IMR-90 (cell line): Measurements from ENCODE around the gene HELZ.

Experiments
- CTCF ChIP-seq: conservative IDR thresholded peaks from 2 replicates; pipeline ENCODE4 v1.5.1; 2012; ENCODE audit warnings: mild to moderate bottlenecking, low read depth, low read length, improper control_type of control experiment
- FOS ChIP-seq: fragments of 150-350 bp; IDR thresholded peaks from 2 replicates; pipeline ENCODE4 v1.6.1; 2016; ENCODE audit warnings: low read depth, low read length
- POLR2A ChIP-seq: IDR thresholded peaks from 2 replicates; pipeline ENCODE4 v1.6.1; 2012; ENCODE audit warnings: mild to moderate bottlenecking, low read depth, low read length
- RFX5 ChIP-seq: IDR thresholded peaks from 2 replicates; pipeline ENCODE4 v1.8.0; 2012; ENCODE audit warnings: low read depth, mild to moderate bottlenecking, low read length, moderate library complexity

DNA sequence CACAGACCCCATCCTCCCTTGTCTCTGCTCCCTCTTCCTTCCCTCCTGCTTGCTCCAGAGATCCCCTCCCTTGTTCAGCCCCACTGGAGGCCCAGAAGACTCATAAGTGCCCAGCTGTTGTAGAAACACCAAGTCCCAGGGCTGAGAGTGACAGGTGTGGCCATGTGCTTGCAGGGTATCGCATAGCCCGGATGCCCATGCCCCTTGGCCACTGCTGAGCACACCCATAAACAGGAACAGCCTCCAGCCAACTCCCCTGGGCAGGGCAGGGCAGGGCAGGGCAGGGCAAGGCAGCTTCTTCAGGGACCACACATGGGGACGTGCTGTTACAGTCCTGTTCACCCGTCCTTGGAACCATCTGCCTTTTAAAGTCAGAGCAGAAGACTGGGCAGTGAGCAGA, 198.6 kb downstream of the HELZ start:
- TF ChIP-seq CTCF (no peak), FOS (no peak), POLR2A (no peak), RFX5 (no peak)
